MM.1S (cell line): ENCODE data around the gene ZKSCAN1.
"Not testable (repeated sequence)": the region's sequence is repeated elsewhere in the genome, so short reads cannot be mapped to it uniquely, and the experiment has no call there.

Experiments used
- DNase-seq: peaks from one replicate; pipeline ENCODE4 v3.0.0-alpha.2; 2015
- H2AFZ ChIP-seq: fragments of 300-600 bp; sonication (generic); 2 replicates; pipeline ENCODE4 v1.6.0; 2016; ENCODE audit warnings: antibody characterized with exemption, low read length
- H3F3A ChIP-seq: fragments of 300-600 bp; sonication (generic); 2 replicates; pipeline ENCODE4 v1.6.1; 2016; ENCODE audit warnings: mild to moderate bottlenecking, antibody characterized with exemption, low read length, moderate library complexity, mixed read lengths; ENCODE audit not compliant: insufficient read depth
- H3K27ac ChIP-seq: fragments of 300-600 bp; sonication (generic); 2 replicates; pipeline ENCODE4 v1.5.1; 2016; ENCODE audit warnings: mild to moderate bottlenecking, low read length
- H3K27me3 ChIP-seq: fragments of 300-600 bp; sonication (generic); replicated peaks from 2 replicates; pipeline ENCODE4 v1.6.0; 2016; ENCODE audit warnings: low read length; ENCODE audit not compliant: insufficient read depth
- H3K36me3 ChIP-seq: fragments of 300-600 bp; sonication (generic); replicated peaks from 2 replicates; pipeline ENCODE4 v1.6.1; 2016; ENCODE audit warnings: mild to moderate bottlenecking, low read length, mixed read lengths; ENCODE audit not compliant: insufficient read depth
- H3K4me1 ChIP-seq: fragments of 300-600 bp; sonication (generic); 2 replicates; pipeline ENCODE4 v1.6.1; 2016; ENCODE audit warnings: low read length, mixed read lengths
- H3K4me2 ChIP-seq: fragments of 300-600 bp; sonication (generic); 2 replicates; pipeline ENCODE4 v1.6.0; 2016; ENCODE audit warnings: low read depth, low read length
- H3K4me3 ChIP-seq: fragments of 300-600 bp; sonication (generic); 2 replicates; pipeline ENCODE4 v1.5.1; 2016; ENCODE audit warnings: low read length, mixed read lengths
- H3K79me2 ChIP-seq: fragments of 300-600 bp; sonication (generic); 2 replicates; pipeline ENCODE4 v1.6.1; 2016; ENCODE audit warnings: mixed run types, low read length, mixed read lengths
- H3K9ac ChIP-seq: fragments of 300-600 bp; sonication (generic); 2 replicates; pipeline ENCODE4 v1.6.1; 2016; ENCODE audit warnings: low read length, mixed read lengths
- H3K9me2 ChIP-seq: fragments of 300-600 bp; sonication (generic); replicated peaks from 2 replicates; pipeline ENCODE4 v1.6.1; 2016; ENCODE audit warnings: mild to moderate bottlenecking, low read length, mixed read lengths; ENCODE audit not compliant: insufficient read depth
- H3K9me3 ChIP-seq: fragments of 300-600 bp; sonication (generic); replicated peaks from 2 replicates; pipeline ENCODE4 v1.6.1; 2016; ENCODE audit warnings: mild to moderate bottlenecking, low read length, mixed read lengths; ENCODE audit not compliant: insufficient read depth
- H4K20me1 ChIP-seq: fragments of 300-600 bp; sonication (generic); 2 replicates; pipeline ENCODE4 v1.6.1; 2016; ENCODE audit warnings: mild to moderate bottlenecking, low read length, moderate library complexity, mixed read lengths; ENCODE audit not compliant: insufficient read depth
- EZH2 ChIP-seq: fragments of 300-600 bp; sonication (generic); optimal IDR thresholded peaks from 2 replicates; pipeline ENCODE3; 2017; ENCODE audit warnings: low read depth, mild to moderate bottlenecking, antibody characterized with exemption, low read length, mixed read lengths
- EZH2phosphoT487 ChIP-seq: fragments of 300-600 bp; sonication (generic); IDR thresholded peaks from 2 replicates; pipeline ENCODE4 v1.6.1; 2018; ENCODE audit warnings: antibody characterized with exemption, low read length
- TF ChIP-seq, protein P1 (sequence below): fragments of 300-600 bp; sonication (generic); IDR thresholded peaks from 2 replicates; pipeline ENCODE4 v1.5.1; 2016; ENCODE audit warnings: antibody characterized with exemption, low read length, mixed read lengths

ZKSCAN1 gene

DNA sequence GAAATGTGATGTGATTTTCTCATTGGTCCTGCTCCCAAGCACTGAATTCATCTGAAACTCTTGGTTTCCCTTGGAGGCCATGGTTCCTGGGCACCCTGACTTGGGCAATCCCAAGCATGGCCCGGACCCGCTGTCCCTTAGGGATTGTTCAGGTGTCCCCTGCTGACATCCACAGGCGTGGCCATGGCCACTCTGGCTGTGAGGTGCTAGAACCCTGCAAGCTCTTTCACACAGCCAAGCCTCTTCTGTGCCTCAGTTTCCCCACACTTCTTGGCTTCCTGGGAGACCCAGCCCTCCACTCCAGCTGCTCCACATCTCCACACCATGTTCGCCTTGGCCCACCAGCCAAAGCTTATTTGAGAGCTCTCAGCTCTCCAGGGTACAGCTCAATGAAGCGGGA lies 27.6 kb upstream of the ZKSCAN1 start:
- Histone ChIP-seq H3K9me2 (no peaks in the 10 kb centered on the region), H3K4me2 (no peak overlapping the region), H2AFZ (no peak overlapping the region), H3K4me3 (no peak overlapping the region), H3K27ac (no peak overlapping the region), H3K4me1 (no peaks in the 10 kb centered on the region), H3K79me2 (no peaks in the 10 kb centered on the region), H3K9ac (no peak overlapping the region), H3K27me3 (peaks cover 40% of the 10 kb centered on the region), H3K36me3 (no peaks in the 10 kb centered on the region), H3K9me3 (no peaks in the 10 kb centered on the region), H4K20me1 (no peaks in the 10 kb centered on the region), H3F3A (no peaks in the 10 kb centered on the region)
- TF ChIP-seq, protein P1, sequence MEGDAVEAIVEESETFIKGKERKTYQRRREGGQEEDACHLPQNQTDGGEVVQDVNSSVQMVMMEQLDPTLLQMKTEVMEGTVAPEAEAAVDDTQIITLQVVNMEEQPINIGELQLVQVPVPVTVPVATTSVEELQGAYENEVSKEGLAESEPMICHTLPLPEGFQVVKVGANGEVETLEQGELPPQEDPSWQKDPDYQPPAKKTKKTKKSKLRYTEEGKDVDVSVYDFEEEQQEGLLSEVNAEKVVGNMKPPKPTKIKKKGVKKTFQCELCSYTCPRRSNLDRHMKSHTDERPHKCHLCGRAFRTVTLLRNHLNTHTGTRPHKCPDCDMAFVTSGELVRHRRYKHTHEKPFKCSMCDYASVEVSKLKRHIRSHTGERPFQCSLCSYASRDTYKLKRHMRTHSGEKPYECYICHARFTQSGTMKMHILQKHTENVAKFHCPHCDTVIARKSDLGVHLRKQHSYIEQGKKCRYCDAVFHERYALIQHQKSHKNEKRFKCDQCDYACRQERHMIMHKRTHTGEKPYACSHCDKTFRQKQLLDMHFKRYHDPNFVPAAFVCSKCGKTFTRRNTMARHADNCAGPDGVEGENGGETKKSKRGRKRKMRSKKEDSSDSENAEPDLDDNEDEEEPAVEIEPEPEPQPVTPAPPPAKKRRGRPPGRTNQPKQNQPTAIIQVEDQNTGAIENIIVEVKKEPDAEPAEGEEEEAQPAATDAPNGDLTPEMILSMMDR = no peak
- TF ChIP-seq EZH2phosphoT487 = no peak
- no peak for TF ChIP-seq EZH2
- no peak for DNase-seq

DNA sequence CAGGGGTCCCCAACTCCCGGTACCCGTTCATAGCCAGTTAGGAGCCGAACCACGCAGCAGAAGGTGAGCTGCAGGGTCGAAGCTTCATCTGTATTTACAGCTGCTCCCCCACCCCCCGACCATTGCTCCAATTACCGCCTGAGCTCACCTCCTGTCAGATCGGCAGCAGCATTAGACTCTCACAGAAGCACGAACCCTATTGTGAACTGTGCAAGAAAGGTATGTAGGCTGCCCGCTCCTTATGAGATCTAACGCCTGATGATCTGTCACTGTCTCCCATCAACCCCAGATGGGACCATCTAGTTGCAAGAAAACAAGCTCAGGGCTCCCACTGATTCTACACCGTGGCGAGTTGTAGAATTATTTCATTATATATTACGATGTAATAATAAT lies 24.9 kb upstream of the ZKSCAN1 start:
- Histone ChIP-seq H3K79me2 (no peaks in the 10 kb centered on the region), H3F3A (no peaks in the 10 kb centered on the region), H3K36me3 (no peaks in the 10 kb centered on the region), H3K9me3 (no peaks in the 10 kb centered on the region), H3K4me1 (no peaks in the 10 kb centered on the region), H3K27me3 (peaks cover 31% of the 10 kb centered on the region), H3K27ac (no peak overlapping the region), H2AFZ (no peak overlapping the region), H3K4me2 (no peak overlapping the region), H3K9me2 (no peaks in the 10 kb centered on the region), H4K20me1 (no peaks in the 10 kb centered on the region), H3K4me3 (no peak overlapping the region), H3K9ac (no peak overlapping the region)
- TF ChIP-seq, protein P1 = no peak
- TF ChIP-seq EZH2 (no peak), EZH2phosphoT487 (no peak)
- DNase-seq = no peak

DNA sequence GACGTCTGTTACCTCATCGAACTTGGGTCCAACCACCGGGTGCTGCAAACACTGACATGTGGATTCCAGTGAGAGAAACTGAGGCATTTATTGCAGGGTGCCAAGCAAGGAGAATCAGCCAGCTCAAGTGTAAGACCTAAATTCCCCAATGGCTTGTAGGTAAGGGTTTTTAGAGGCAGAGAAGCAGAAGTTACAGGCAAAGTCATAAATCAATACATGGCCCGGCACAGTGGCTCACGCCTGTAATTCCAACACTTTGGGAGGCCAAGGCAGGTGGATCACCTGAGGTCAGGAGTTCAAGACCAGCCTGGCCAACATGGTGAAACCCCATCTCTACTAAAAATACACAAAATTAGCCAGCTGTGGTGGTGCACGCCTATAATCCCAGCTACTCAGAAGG lies 23.9 kb upstream of the ZKSCAN1 start:
- H3K9me3 ChIP-seq, H4K20me1 ChIP-seq, H3K4me2 ChIP-seq, H3K4me3 ChIP-seq, H3K27ac ChIP-seq, H3F3A ChIP-seq, H3K36me3 ChIP-seq, H3K4me1 ChIP-seq, H3K9me2 ChIP-seq, H3K79me2 ChIP-seq, H2AFZ ChIP-seq, DNase-seq, H3K9ac ChIP-seq: not testable (repeated sequence)
- H3K27me3 ChIP-seq = peaks cover 25% of the 10 kb centered on the region; the same call in 1 of the 2 replicates

DNA sequence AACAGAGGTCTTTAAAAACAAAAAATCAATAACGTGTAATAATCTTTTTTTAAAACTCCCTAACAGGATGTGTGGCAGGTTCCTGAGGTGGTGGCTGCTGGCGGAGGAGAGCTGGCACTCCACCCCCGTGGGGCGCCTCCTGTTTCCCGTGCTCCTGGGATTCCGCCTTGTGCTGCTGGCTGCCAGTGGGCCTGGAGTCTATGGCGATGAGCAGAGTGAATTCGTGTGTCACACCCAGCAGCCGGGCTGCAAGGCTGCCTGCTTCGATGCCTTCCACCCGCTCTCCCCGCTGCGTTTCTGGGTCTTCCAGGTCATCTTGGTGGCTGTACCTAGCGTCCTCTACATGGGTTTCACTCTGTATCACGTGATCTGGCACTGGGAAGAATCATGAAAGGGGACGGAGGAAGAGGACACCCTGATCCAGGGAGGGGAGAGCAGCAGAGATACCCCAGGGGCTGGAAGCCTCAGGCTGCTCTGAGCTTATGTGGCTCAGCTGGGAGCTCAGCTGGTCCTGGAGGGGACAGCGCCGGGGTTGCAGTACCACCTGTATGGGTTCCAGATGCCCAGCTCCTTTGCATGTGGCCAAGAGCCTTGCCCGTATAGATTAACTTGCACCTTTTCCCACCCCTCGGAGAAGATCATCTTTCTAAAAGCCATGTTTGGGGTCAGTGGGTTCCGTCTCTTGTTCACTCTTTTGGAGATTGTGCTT lies 22.9 kb upstream of the ZKSCAN1 start:
- no peak overlapping the region for H3K4me3 ChIP-seq
- peaks cover 29% of the 10 kb centered on the region; the same call in 1 of the 2 replicates for H3K27me3 ChIP-seq
- no peaks in the 10 kb centered on the region for H4K20me1 ChIP-seq
- H3K27ac ChIP-seq = no peak overlapping the region
- H3K9me2 ChIP-seq = no peaks in the 10 kb centered on the region
- no peak overlapping the region for H2AFZ ChIP-seq
- H3K4me2 ChIP-seq = peak overlapping the region; percentile 3; the same call in 1 of the 2 replicates
- TF ChIP-seq EZH2phosphoT487 = no peak
- no peak for TF ChIP-seq EZH2
- TF ChIP-seq, protein P1 = no peak
- 0 out of 2 replicates have a peak, but pooled peaks cover 4% of the 10 kb centered on the region for H3F3A ChIP-seq
- no peak overlapping the region for H3K9ac ChIP-seq
- H3K79me2 ChIP-seq = no peaks in the 10 kb centered on the region
- no peak for DNase-seq
- no peaks in the 10 kb centered on the region for H3K4me1 ChIP-seq
- H3K9me3 ChIP-seq = no peaks in the 10 kb centered on the region
- H3K36me3 ChIP-seq = no peaks in the 10 kb centered on the region
